DMS 273 treated with DMSO at 0.1 percent for 48 hours (cell line): ENCODE results near the gene ZNF618.
"Not testable (repeated sequence)": the region's sequence is repeated elsewhere in the genome, so short reads cannot be mapped to it uniquely, and the experiment has no call there.

ENCODE experiments used
- DNase-seq: peaks from one replicate; lab custom pipeline; 2025; lab: John Stamatoyannopoulos, UW

Gene ZNF618

DNA sequence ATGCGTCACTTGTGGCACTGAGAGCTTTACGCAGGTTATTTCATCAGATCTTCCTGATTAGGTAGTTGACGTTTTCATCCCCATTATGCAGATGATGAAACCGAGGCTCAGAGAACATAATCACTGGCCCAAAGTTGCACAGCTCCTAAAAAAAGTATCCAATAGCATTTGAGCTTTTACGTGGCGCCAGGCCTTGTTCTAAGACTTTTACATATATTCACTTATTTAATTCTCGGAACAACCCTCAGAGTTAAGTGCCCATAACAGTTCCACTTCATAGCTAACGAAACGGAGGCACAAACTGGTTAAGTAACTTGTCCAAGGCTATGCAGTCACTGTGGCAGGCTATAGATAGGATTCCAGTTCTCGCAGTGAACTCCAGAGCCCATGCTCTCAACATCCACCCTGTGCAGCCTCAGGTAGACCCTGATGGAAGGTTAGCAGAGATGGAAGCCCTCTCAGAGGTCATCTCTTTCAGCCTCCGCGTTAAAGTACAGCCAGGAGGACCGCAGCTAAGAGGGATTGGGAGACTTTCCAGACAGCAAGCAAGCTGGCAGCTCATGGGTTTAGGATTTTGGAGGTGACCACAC, 162.7 kb downstream of the ZNF618 start:
- no peak for DNase-seq

DNA sequence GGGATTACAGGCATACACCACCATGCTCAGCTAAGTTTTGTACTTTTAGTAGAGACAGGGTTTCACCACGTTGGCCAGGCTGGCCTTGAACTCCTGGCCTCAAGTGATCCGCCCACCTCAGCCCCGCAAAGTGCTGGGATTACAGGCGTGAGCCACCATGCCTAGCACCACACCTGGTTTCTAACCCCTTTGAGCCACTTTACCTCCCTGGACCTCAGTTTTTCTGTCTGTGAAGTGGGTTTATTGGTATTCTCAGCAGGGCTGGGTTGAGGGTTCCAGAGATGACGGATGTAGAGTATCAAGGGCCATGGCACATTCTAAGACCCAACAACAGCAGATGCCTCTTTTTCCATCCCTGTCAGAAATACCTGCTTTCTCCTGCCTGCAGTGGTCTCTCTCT, 163.4 kb downstream of the ZNF618 start:
- DNase-seq, result no peak

DNA sequence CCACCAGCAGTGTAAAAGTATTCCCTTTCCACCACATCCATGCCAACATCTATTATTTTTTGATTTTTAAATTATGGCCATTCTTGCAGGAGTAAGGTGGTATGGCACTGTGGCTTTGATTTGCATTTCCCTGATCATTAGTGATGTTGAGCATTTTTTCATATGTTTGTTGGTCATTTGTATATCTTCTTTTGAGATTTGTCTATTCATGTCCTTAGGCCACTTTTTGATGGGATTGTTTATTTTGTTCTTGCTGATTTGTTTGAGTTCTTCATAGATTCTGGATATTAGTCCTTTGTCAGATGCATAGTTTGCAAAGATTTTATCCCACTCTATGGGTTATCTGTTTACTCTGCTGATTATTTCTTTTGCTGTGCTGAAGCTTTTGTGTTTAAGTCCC, 167.6 kb downstream of the ZNF618 start:
- DNase-seq, result not testable (repeated sequence)

DNA sequence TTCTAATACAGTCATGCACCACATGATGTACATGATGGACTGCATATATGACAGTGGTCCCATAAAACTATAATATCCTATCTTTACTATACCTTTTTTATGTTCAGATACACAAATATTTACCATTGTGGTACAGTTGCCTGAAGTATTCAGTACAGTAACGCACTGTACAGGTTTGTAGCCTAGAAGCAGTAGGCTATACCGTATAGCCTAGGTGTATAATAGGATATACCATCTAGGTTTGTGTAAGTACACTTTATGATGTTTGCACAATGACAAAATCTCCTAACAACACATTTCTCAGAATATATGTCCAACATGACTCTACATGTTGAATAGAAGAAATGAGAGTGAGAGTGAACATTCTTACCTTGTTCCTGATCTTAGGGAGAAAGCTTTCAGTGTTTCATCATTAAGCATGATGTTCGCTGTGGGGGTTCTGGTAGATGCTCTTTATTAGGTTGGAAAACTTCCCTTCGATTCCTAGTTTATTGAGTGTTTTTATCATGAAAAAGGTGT, 170.2 kb downstream of the ZNF618 start:
- DNase-seq, result no peak

DNA sequence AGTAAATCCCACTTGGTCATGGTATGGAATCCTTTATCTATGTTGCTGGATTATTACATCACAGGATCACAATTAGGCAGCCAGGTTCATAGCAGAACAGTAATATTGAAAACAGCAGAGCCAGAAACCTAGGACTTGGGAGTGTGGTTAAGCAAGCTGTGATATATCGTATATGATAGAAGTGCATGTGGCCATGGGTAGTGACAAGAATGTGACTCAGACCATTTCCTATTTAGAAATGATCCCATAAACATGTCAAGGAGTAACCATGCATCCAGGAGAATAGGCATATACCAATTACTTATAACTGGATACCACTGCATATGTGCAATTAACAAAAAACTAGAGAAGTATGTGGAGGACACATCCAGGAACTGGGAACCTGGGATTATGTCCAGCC, 170.8 kb downstream of the ZNF618 start:
- DNase-seq, result no peak

DNA sequence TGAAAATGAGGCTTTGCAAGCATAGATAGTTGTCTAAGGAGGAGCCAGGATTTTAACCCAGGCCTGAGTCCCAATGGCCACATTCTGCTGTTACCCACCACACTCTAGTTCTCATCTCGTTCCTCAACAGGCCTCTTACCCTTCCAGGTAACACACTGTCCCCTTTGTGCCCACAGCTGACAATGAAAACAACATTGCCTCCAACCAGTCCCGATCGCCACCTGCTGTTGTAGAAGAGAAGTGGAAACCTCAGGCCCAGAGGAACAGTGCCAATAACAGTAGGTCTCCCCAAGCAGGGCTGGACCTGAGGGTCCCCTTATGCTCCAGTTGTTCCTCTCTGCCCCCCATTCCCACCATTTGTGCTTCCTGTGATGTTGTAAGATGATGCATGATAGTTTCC, 171.6 kb downstream of the ZNF618 start:
- DNase-seq, result no peak

DNA sequence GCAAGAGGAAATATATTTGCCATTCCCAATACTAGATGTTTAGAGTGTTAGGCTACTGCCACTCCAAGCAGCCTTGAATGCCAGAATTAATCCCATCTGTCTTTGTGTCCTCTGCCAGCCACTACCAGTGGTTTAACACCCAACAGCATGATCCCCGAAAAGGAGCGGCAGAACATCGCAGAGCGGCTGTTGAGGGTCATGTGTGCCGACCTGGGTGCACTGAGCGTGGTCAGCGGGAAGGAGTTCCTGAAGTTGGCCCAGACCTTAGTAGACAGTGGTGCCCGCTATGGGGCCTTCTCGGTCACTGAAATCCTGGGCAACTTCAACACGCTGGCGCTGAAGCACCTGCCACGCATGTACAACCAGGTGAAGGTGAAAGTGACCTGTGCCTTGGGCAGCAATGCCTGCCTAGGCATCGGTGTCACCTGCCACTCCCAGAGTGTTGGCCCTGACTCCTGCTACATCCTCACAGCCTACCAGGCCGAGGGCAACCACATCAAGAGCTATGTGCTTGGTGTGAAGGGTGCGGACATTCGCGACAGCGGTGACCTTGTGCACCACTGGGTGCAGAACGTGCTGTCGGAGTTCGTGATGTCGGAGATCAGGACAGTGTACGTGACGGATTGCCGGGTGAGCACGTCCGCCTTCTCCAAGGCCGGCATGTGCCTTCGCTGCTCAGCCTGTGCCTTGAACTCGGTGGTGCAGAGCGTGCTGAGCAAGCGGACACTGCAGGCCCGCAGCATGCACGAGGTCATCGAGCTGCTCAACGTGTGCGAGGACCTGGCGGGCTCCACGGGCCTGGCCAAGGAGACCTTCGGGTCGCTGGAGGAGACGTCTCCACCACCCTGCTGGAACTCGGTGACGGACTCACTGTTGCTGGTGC, 172.7 kb downstream of the ZNF618 start:
- no peak for DNase-seq

DNA sequence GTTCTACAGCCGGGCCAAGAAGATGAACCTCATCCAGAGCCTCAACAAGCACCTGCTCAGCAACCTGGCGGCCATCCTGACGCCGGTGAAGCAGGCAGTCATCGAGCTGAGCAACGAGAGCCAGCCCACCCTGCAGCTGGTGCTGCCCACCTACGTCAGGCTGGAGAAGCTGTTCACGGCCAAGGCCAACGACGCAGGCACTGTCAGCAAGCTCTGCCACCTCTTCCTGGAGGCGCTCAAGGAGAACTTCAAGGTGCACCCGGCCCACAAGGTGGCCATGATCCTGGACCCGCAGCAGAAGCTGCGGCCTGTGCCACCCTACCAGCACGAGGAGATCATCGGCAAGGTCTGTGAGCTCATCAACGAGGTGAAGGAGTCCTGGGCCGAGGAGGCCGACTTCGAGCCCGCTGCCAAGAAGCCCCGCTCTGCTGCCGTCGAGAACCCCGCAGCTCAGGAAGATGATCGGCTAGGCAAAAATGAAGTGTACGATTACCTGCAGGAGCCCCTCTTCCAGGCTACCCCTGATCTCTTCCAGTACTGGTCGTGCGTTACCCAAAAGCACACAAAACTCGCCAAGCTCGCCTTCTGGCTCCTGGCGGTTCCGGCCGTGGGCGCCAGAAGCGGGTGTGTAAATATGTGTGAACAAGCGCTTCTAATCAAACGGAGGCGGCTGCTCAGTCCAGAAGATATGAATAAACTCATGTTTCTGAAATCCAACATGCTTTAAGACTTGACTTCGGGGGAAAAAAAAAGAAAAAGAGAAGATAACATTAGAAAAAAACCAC, 173.5 kb downstream of the ZNF618 start:
- no peak for DNase-seq

DNA sequence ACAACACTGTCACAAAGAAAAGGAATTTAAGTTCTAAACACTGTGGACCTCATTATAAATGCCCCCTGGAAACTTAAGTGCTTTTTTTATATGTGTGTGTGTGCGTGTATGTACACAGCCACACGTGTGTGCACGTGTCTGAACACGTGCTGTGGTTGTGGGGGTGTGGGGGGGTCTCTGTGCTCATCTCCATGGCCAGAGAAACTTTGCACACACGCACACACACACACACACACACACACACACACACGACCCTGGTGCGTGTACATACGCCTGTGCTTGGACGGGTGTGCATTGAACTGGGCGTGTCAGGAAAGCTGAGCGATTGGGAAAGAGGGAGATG, 174.1 kb downstream of the ZNF618 start:
- DNase-seq, result no peak

DNA sequence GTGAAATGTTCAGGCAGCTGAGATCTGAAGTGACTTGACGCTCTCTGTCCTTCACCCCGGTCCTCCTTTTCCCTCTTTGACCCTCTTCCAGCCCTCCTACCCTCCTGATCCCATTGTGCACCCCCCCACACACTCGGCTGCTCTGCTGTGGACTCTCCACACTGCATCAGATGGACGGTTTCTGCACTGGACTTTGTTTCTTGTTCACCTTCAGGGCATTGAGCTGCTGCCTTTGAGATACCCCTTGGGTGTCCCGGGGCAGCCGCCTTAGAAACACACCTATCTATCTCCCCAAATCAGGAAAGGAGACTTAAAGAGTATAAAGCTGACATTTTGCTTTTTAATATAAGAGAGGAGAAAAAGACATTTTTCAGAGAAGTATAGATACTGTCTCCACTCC, 174.5 kb downstream of the ZNF618 start:
- DNase-seq, result no peak

DNA sequence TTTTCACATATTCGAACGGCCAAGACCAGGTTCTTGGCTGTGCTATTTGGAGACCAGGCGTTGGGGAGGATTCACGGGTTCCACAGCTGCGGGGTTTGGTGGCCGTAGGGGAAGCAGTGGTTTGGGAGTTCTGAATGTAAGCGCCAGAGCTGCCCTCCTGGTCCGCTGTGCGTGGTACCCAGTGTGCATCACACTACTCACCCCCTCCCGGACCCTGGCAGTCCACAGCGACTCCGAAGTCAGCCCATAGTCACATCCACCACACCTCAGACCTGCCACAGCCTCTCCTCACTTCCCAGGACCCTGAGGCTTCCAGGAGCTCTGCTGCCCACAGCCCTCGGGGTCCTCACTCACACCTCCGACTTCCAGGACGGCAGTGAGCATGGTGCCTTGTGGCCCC, 175.2 kb downstream of the ZNF618 start:
- DNase-seq, result no peak

DNA sequence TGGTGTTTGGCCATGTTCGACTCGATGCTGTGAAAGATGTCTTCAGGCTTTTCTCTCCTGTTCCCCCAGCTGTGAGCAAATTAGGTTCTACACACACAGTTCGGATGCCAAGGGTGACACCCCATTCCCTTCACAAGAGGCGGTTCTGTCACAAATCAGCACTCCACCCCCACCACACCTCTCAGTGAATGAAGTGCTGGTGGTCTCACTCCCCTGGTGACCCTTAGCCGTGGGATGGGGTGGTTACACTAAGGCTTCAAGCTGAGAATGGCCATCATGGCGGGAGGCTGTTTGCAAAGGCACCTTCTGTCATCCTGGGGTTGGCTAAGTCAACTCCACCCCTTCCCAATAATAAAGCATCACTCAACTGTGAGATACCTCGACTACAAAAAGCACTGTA, 175.6 kb downstream of the ZNF618 start:
- DNase-seq, result no peak

DNA sequence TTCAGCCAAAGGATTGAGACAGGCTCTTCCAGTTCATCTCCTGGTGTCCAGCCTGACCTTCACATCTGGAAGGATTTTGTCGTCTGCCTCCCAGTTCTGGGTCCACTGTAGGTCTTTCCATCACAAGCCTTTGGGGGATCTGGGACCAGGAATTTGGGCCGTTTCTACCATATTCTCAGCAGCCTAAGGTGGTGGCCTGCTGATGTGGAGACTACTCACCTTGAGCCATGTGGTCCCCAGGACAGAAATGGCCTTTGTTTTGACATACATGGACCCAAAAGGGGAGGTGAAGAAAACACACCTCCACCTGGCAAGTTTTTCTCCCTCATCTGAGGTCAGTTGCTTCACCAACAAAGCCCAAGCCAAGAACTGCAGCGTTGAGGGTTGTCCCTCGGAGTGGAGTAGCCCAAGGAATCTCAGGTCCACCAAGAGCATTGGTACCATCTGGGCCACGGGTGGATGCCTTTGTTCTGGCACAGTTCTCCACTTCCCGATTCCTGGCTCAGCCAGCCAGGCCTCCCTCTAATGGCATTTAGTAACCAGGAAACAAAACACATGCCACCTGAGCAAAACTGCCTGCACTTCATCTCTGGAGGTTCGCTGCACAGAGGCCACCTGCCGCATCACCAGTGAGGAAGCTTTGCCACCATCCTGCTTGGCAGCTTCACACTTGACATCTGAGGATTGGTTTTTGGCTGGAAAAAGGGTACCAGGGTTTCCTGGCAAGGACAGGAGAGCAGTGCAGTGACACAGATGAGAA, 177.3 kb downstream of the ZNF618 start:
- DNase-seq, result no peak

DNA sequence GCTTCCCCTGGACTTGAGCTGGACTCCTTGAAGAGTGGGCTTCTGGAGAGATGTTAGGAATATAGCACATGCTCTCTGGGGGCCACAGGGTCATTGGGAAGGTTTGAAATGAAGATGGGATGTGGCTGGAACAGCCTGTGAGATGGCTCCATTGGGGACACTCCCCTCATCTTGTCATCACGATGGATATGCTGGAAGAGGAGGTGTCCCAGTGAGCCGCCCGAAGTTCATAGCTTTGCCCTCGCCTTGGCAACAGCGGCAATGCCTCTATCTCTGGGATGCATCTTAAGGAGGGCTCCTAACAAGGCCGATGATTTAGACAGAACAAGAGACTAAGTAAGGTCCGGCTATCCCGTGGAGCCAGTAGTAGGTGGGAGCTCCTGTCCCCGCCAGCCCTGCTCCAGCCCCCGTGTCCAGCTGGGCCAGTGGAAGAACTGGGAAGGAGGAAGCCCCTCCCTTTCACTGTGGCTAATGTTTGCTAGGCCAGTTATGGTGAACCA, 178.1 kb downstream of the ZNF618 start:
- DNase-seq, result no peak

DNA sequence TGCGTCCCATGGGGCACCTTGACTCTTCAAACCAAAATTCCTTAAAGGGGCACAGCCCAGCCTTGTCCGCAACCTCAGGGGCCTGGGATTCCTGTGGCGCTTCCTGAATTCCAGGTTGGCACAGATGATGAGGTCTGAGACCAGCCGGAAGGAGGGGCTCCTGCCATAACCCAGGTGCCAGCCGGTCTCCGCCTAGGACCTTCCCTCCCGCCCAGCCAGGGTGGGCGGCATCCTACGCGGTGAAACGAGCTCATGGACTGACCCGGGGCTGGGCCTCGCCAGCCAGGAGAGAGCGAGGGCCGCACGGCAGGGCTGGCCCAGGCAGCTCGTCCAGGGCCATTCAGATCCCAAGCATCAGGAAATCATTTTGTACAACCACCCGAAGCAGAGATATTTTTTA, 179.0 kb downstream of the ZNF618 start:
- DNase-seq, result no peak

DNA sequence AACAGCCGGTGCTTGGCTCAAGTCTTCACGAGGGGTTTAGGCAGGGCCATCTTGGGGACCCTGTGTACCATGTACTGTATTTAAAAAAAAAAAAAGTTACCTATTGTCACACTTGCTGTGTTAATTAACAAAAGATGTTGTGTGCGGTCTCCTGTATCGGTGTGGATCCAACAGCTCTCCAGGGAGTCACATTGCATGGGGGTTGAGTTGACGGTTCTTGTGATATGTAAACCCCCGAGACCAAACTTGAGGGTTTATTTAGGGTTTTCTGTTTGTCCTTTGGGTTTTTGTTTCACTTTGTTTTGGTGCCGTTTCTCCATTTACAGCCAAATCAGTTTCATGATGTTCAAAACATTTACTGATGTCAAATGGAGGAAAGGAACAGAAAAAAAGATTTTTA, 179.8 kb downstream of the ZNF618 start:
- DNase-seq, result no peak

DNA sequence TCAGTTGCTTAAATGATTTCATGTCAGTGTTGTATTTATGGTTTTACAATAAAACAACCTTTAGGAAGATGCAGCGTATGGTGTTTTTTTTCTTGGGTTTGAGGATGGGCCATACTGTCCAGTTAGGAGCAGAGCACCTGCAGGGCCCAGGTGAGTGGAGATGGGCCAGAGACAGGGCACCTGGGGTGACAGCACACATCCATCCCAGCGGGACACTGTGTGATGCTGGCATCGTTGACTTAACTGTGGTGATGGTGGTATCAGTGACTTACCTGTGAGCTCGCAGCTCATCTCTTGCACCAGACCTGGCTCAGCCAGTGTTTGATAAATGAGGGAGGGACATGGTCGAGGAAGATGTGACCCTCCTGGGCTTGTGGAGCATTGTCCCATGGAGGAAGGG, 180.4 kb downstream of the ZNF618 start:
- DNase-seq, result no peak

DNA sequence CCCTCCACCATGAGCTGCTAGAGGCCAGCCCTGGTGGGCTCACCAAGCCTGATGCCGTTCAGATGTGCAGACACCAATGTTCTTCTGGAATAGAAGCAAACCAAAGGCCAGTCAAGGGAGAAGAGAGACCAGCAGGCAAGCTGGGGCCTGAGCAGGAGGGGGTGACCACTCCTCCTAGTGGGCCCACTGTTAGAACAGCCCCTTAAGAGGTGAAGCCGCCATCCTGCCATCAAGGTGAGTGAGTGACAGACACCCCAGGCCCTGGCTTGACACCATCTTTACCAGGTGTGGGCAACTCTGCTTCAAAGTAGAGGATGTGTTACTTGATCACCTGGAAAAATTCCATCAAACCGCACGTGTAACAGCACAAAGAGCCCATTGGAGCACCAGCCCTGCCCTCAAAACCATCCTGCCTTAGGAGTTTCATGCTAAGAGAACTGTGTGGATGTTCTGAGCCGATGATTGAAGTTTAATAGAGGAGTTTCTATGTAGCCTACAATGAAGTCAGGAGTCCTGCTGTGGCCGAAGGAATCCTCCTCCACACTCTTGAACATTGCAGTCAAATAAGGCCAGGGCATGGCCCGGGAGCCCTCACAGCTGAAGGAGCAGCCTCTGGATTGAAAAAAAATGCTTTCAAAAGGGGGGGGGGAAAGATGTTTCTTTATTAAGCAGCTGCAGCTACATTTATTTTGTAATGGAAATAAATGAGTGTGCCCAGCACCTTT, 181.2 kb downstream of the ZNF618 start:
- no peak for DNase-seq

DNA sequence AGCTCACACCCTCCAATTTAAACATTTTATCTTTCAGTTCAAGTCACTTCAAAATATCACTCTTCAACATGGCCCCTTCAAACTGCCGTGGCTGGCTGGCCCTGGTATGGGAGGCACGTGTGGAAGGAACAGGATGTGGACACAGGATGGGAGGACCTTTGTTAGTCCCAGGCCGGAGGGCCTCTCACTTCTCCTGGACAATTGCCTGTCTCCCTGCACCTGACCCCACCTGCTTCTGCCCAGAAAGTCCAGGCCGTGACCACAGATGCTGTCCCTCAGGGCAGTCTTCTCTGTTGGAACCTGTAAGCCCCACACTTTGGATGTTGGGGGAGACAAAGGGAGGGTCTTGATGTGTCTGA, 182.6 kb downstream of the ZNF618 start:
- no peak for DNase-seq

DNA sequence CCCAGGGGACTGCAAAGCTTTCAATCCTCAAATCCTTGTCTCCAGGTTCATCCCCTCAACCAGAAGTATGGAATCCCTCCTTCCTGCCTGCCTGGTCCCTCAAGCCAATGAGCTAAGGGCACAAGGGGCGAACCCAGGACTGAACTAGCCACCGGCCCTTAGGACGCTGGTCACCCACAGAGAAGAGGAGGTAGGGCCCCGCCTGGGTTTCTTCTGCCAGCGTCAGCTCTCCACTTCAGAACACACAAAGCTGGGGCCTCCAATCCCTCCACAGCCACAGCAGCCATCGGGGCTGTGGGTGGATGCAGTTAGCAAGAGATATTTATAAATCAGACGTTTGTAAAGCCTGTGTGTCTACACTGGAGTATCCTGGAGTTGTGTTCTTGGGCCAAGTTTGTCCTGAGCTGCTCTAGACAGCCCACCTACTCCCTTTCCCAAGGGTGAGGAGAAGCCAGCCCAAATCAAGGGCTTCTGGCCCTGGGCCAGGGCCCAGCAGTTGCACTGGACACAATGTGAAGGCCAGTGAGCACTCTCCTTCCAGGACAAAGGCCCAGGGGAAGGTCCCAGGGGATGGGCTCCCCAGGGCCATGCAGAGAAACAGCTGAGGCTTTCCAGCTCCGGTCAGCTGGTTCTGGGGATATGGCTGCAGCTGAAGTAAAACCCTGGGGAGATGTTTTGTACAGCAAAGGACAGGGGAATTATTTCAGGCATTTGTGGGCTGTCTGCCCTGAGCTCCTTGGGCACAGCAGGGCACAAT, 183.1 kb downstream of the ZNF618 start:
- no peak for DNase-seq

DNA sequence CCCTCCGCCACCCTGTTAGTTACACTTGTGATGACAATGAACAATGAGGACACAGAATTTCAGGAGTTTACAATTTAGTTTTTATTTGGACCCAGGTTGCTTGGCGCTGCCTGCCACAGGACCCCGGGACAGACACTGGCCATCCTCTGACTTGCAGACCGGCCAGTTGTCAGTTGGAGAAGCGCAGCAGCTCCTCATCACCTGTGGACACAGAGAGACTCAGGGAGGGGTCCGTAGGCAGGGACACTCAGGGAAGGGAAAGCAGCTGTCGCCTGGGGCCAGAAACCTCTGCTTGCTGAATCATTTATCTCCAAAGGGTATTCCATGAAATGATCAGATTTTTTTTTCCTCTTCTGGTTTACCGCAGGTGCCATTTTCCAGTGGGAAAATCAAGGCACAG, 184.0 kb downstream of the ZNF618 start:
- no peak for DNase-seq
